H1 (cell line): ENCODE results near the gene TMEM106C. TPM values are rescaled to one million over a fixed set of nuclear protein-coding genes. Genes with fewer than 3 reads are reported as not detected.

Experiments
- EZH2 ChIP-seq: fragments of 200-600 bp; sonication (generic); IDR thresholded peaks from 2 replicates; pipeline ENCODE4 v1.7.1; 2012; ENCODE audit warnings: low read depth, mild to moderate bottlenecking, moderate library complexity, low read length, inconsistent platforms; ENCODE audit not compliant: severe bottlenecking
- PHF8 ChIP-seq: fragments of 200-600 bp; sonication (generic); conservative IDR thresholded peaks from 2 replicates; pipeline ENCODE4 v1.7.1; 2012; ENCODE audit warnings: low read depth, mild to moderate bottlenecking, inconsistent platforms, low read length, moderate library complexity
- POLR2AphosphoS5 ChIP-seq: IDR thresholded peaks from 2 replicates; pipeline ENCODE4 v1.6.1; 2011; ENCODE audit warnings: low read depth, low read length
- POU5F1 ChIP-seq: IDR thresholded peaks from 2 replicates; pipeline ENCODE4 v1.6.1; 2011; ENCODE audit warnings: low read depth, mild to moderate bottlenecking, low read length, moderate library complexity
- RAD21 ChIP-seq, 2 experiments: IDR thresholded peaks in 1 of 2; conservative IDR thresholded peaks in 1 of 2; 2 replicates each; pipeline ENCODE4 v1.6.1; 2011; ENCODE audit warnings: low read depth in 2 of 2, low read length in 2 of 2, improper control_type of control experiment in 1 of 2, inconsistent platforms in 1 of 2, mild to moderate bottlenecking in 1 of 2, moderate library complexity in 1 of 2
- SRF ChIP-seq: IDR thresholded peaks from 2 replicates; pipeline ENCODE4 v1.6.1; 2011; ENCODE audit warnings: mild to moderate bottlenecking, low read depth, low read length, moderate library complexity
- TBP ChIP-seq: IDR thresholded peaks from 2 replicates; pipeline ENCODE4 v1.6.1; 2011; ENCODE audit warnings: low read depth, low read length, improper control_type of control experiment
- polyA plus RNA-seq, 7 experiments: library from polyadenylated mRNA; depleted of rRNA in 3 of 7; stranded (reverse) in 5 of 7; unstranded in 2 of 7; fragments of >200 nt in 5 of 7; fragments of 200-250 nt in 2 of 7; gene quantifications; 1 replicate in 5 of 7; 2 replicates in 1 of 7; 4 replicates in 1 of 7; pipeline versions ENCODE4 v1.2.1 to v1.2.3, GENCODE V29; 2011 to 2013; ENCODE audit warnings: missing spikeins in 2 of 7, mixed read lengths in 2 of 7
- total RNA-seq: library from RNA; stranded (reverse); fragmentation: NEBNext Ultra II Directional; extraction: Animal tissue kit (Norgen Biotek cat#: 25700); gene quantifications from 2 replicates; pipeline ENCODE4 v1.2.1, GENCODE V29; 2021
- TF ChIP-seq, protein P1 (sequence below): fragments of 300-600 bp; sonication (generic); IDR thresholded peaks from 2 replicates; pipeline ENCODE4 v1.7.1; 2012; ENCODE audit warnings: low read length, moderate library complexity, mild to moderate bottlenecking, inconsistent platforms; ENCODE audit not compliant: insufficient replicate concordance
- TF ChIP-seq, protein P2 (sequence below): IDR thresholded peaks from 2 replicates; pipeline ENCODE4 v1.6.1; 2012; ENCODE audit warnings: inconsistent platforms

The TMEM106C gene
- total and polyA plus RNA-seq, 2 of the 8 experiments (the other 6 are each of a cell fraction or from before 2014, with no cell fraction given) = 36.6 to 45.3 TPM

- TF ChIP-seq, protein P1, sequence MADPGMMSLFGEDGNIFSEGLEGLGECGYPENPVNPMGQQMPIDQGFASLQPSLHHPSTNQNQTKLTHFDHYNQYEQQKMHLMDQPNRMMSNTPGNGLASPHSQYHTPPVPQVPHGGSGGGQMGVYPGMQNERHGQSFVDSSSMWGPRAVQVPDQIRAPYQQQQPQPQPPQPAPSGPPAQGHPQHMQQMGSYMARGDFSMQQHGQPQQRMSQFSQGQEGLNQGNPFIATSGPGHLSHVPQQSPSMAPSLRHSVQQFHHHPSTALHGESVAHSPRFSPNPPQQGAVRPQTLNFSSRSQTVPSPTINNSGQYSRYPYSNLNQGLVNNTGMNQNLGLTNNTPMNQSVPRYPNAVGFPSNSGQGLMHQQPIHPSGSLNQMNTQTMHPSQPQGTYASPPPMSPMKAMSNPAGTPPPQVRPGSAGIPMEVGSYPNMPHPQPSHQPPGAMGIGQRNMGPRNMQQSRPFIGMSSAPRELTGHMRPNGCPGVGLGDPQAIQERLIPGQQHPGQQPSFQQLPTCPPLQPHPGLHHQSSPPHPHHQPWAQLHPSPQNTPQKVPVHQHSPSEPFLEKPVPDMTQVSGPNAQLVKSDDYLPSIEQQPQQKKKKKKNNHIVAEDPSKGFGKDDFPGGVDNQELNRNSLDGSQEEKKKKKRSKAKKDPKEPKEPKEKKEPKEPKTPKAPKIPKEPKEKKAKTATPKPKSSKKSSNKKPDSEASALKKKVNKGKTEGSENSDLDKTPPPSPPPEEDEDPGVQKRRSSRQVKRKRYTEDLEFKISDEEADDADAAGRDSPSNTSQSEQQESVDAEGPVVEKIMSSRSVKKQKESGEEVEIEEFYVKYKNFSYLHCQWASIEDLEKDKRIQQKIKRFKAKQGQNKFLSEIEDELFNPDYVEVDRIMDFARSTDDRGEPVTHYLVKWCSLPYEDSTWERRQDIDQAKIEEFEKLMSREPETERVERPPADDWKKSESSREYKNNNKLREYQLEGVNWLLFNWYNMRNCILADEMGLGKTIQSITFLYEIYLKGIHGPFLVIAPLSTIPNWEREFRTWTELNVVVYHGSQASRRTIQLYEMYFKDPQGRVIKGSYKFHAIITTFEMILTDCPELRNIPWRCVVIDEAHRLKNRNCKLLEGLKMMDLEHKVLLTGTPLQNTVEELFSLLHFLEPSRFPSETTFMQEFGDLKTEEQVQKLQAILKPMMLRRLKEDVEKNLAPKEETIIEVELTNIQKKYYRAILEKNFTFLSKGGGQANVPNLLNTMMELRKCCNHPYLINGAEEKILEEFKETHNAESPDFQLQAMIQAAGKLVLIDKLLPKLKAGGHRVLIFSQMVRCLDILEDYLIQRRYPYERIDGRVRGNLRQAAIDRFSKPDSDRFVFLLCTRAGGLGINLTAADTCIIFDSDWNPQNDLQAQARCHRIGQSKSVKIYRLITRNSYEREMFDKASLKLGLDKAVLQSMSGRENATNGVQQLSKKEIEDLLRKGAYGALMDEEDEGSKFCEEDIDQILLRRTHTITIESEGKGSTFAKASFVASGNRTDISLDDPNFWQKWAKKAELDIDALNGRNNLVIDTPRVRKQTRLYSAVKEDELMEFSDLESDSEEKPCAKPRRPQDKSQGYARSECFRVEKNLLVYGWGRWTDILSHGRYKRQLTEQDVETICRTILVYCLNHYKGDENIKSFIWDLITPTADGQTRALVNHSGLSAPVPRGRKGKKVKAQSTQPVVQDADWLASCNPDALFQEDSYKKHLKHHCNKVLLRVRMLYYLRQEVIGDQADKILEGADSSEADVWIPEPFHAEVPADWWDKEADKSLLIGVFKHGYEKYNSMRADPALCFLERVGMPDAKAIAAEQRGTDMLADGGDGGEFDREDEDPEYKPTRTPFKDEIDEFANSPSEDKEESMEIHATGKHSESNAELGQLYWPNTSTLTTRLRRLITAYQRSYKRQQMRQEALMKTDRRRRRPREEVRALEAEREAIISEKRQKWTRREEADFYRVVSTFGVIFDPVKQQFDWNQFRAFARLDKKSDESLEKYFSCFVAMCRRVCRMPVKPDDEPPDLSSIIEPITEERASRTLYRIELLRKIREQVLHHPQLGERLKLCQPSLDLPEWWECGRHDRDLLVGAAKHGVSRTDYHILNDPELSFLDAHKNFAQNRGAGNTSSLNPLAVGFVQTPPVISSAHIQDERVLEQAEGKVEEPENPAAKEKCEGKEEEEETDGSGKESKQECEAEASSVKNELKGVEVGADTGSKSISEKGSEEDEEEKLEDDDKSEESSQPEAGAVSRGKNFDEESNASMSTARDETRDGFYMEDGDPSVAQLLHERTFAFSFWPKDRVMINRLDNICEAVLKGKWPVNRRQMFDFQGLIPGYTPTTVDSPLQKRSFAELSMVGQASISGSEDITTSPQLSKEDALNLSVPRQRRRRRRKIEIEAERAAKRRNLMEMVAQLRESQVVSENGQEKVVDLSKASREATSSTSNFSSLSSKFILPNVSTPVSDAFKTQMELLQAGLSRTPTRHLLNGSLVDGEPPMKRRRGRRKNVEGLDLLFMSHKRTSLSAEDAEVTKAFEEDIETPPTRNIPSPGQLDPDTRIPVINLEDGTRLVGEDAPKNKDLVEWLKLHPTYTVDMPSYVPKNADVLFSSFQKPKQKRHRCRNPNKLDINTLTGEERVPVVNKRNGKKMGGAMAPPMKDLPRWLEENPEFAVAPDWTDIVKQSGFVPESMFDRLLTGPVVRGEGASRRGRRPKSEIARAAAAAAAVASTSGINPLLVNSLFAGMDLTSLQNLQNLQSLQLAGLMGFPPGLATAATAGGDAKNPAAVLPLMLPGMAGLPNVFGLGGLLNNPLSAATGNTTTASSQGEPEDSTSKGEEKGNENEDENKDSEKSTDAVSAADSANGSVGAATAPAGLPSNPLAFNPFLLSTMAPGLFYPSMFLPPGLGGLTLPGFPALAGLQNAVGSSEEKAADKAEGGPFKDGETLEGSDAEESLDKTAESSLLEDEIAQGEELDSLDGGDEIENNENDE = no peak
- TF ChIP-seq POLR2AphosphoS5 (no peak), RAD21 (IDR thresholded peaks at IDR 0.05 in 1 of 2, conservative IDR thresholded peaks at IDR 0.05 in 1 of 2; ENCODE audit: low read depth in 2 of 2, low read length in 2 of 2) (peak; percentile 63 to 80), POU5F1 (no peak), TBP (0 out of 2 replicates have a peak, but pooled peaks have one; percentile 29), EZH2 (no peak), PHF8 (peak; percentile 51; the same call in 1 of the 2 replicates), SRF (no peak)
- TF ChIP-seq, protein P2, sequence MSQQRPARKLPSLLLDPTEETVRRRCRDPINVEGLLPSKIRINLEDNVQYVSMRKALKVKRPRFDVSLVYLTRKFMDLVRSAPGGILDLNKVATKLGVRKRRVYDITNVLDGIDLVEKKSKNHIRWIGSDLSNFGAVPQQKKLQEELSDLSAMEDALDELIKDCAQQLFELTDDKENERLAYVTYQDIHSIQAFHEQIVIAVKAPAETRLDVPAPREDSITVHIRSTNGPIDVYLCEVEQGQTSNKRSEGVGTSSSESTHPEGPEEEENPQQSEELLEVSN = peak; percentile 92
Observed at GRCh38 chr12:47963340-47964040, at the start of gene TMEM106C (continued).
